Measurements from ENCODE around the gene THBS1.

Gene THBS1

DNA sequence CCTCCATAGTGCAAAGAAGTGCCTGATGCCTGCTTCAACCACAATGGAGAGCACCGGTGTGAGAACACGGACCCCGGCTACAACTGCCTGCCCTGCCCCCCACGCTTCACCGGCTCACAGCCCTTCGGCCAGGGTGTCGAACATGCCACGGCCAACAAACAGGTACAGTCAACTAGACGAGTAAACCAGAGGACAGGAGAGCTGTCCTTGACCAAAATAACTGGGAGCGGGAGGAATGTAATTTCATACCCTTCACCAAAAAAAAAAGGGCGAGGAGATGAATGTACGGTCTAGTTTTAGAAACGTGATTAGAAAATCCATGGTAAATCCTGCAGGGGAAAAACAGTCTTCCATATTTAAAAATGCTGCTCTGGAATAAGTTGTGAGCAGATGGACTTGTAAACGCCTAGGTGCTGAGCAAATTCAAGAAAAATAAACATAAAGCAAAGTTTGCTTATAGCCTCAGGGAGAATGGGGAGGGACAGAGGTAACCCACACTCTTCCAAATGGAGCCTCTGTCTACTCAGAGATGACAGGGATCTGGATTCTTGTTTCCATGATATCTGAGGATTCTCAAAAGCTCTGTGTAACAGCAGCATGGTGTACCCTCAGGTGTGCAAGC lies 8.4 kb downstream of the THBS1 start:
- no peak for DNase-seq (ENCODE audit: low read depth)

DNA sequence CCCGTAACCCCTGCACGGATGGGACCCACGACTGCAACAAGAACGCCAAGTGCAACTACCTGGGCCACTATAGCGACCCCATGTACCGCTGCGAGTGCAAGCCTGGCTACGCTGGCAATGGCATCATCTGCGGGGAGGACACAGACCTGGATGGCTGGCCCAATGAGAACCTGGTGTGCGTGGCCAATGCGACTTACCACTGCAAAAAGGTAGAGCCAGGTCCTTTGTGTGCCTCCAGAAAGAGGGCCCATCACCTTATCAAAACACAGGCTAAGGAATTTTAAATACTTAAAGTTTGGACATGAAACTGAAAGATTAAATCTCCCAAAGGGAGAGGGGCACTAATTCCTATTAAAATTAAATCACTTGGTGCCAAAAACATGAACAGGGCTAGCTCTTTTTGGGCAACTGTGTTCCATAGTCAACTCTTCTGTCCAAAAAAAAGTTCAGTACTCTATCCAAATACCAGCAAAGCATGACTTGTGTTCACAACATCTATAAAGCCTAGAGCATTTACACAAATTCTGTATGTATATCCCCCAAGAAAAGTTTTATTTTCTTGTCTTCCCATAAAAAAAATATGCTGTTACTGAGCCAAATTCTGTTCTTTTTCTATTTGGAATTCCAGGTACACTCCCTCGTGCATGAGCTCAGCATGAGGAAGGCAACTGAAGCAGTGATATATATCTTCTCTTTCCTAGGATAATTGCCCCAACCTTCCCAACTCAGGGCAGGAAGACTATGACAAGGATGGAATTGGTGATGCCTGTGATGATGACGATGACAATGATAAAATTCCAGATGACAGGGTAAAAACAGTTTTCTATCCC lies 9.2 kb downstream of the THBS1 start:
- DNase-seq (ENCODE audit: low read depth) = no peak

- DNase-seq (ENCODE audit: low read depth) = no peak
Observed at GRCh38 chr15:39591141-39591895, 10.4 kb downstream of the THBS1 start.

DNA sequence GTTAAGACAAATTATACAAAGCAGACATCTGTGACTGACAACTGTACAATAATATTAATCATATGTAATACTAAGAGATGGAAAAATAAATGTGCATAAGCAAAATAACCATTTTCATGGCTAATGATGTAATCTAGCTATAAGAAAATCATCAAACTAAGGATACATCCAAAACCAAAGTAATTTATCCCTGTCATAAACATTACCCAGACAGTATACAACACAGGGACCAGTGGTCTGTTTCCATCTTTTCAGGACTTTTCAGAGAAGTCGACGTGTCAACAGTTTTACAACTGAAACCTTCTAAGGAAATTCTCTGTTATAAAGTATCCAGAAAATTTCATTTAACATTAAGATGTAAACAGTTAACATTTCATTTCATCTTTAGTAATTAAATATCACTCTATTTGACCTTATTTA lies 11.0 kb downstream of the THBS1 start:
- no peak for DNase-seq (ENCODE audit: low read depth)

DNA sequence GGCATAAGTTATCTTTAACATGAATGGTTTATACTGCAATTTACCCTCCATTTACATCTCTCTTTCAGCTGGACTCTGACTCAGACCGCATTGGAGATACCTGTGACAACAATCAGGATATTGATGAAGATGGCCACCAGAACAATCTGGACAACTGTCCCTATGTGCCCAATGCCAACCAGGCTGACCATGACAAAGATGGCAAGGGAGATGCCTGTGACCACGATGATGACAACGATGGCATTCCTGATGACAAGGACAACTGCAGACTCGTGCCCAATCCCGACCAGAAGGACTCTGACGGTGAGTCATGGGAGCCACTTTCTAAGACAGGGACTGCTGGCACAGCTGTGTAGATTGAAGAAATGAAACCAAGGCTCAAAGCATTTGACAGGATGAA lies 11.6 kb downstream of the THBS1 start:
- DNase-seq (ENCODE audit: low read depth) = no peak

GRCh38 chr15:39593071-39593655 lies 12.3 kb downstream of the THBS1 start:
- no peak for DNase-seq (ENCODE audit: low read depth)

DNA sequence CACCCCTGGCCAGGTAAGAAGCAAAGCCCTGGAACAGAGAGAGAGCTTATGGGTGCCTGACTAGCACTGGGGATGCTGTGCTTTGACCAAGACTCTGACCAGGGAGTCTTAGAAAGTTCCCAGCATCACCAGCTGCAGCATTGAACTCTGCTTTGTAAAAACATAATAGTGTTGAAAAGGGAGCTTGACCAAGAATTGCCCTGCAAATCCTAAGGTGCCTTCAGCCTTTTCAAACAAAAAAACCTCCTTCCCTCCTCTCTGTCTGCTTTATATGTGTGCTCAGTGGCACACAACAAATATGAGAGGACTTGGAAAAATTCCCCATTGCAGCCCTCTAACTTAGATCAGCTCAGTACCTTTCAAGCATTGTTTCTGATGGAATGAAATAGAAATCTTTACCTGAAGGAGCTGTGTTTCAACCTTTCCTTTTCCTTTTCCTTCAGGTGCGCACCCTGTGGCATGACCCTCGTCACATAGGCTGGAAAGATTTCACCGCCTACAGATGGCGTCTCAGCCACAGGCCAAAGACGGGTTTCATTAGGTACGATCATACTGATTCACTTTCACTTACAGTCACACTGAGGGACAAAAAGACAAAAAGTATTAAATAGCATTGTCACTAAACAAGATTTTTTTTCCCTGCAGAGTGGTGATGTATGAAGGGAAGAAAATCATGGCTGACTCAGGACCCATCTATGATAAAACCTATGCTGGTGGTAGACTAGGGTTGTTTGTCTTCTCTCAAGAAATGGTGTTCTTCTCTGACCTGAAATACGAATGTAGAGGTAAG lies 13.0 kb downstream of the THBS1 start:
- no peak for DNase-seq (ENCODE audit: low read depth)

- DNase-seq (ENCODE audit: low read depth) = no peak
Observed at GRCh38 chr15:39594446-39595337, 13.8 kb downstream of the THBS1 start.

DNA sequence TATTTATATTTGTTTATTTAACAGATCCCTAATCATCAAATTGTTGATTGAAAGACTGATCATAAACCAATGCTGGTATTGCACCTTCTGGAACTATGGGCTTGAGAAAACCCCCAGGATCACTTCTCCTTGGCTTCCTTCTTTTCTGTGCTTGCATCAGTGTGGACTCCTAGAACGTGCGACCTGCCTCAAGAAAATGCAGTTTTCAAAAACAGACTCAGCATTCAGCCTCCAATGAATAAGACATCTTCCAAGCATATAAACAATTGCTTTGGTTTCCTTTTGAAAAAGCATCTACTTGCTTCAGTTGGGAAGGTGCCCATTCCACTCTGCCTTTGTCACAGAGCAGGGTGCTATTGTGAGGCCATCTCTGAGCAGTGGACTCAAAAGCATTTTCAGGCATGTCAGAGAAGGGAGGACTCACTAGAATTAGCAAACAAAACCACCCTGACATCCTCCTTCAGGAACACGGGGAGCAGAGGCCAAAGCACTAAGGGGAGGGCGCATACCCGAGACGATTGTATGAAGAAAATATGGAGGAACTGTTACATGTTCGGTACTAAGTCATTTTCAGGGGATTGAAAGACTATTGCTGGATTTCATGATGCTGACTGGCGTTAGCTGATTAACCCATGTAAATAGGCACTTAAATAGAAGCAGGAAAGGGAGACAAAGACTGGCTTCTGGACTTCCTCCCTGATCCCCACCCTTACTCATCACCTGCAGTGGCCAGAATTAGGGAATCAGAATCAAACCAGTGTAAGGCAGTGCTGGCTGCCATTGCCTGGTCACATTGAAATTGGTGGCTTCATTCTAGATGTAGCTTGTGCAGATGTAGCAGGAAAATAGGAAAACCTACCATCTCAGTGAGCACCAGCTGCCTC lies 14.7 kb downstream of the THBS1 start:
- no peak for DNase-seq (ENCODE audit: low read depth)

GRCh38 chr15:39596358-39597051 lies 15.6 kb downstream of the THBS1 start:
- no peak for DNase-seq (ENCODE audit: low read depth)

GRCh38 chr15:39597336-39597735 lies 16.5 kb downstream of the THBS1 start:
- no peak for DNase-seq (ENCODE audit: low read depth)

DNA sequence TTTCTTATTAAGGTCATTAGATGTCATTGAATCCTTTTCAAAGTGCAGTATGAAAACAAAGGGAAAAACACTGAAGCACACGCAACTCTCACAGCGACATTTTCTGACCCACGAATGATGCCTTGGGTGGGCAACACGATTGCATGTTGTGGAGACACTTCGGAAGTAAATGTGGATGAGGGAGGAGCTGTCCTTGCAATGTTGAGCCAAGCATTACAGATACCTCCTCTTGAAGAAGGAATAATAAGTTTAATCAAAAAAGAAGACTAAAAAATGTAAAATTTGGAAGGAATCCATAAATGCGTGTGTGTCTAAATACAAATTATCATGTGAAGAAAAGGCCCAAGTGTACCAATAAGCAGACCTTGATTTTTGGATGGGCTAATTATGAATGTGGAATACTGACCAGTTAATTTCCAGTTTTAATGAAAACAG lies 16.9 kb downstream of the THBS1 start:
- no peak for DNase-seq (ENCODE audit: low read depth)

GRCh38 chr15:39598186-39598850 lies 17.4 kb downstream of the THBS1 start:
- DNase-seq (ENCODE audit: low read depth) = no peak

GRCh38 chr15:39598958-39599845 lies 18.3 kb downstream of the THBS1 start:
- no peak for DNase-seq (ENCODE audit: low read depth)

- DNase-seq (ENCODE audit: low read depth) = no peak
Observed at GRCh38 chr15:39599871-39600270, 19.0 kb downstream of the THBS1 start.

- DNase-seq (ENCODE audit: low read depth) = no peak
Observed at GRCh38 chr15:39602143-39602542, 21.3 kb downstream of the THBS1 start.

DNA sequence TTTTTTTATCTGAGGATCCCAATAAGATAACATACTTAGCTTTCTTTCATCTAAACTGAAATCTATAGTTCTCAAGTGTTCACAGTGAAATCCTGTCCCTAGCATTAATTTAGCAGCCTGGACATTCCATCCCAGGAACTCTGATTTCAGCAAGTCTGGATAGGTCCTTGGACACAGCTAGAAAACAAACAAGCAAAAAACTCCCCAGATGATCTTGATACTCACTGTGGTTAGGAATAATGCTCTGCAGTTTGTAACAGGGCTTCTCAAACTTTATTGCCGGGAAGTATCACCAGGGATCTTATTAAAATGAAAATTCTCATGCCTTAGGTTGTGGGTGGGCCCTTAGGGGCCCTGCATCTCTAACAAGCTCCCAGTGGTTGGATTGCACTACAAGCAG lies 24.3 kb downstream of the THBS1 start:
- no peak for DNase-seq (ENCODE audit: low read depth)
